ENCODE results near the gene ACADSB. TPM values are rescaled to one million over a fixed set of nuclear protein-coding genes. Genes with fewer than 3 reads are reported as not detected.

Gene ACADSB
- total and polyA plus RNA-seq, 2 experiments from 2014 or later, result 3.7 to 6.5 TPM

- TF ChIP-seq ZNF114 (CRISPR knock-in tag; IDR thresholded peaks at IDR 0.05), result no peak
- TF ChIP-seq NANOG (IDR thresholded peaks at IDR 0.05; ENCODE audit: borderline replicate concordance), result no peak
- TF ChIP-seq JUNB (IDR thresholded peaks at IDR 0.05; ENCODE audit: unreplicated experiment), result no peak
- no peak for TF ChIP-seq ZNF462 (CRISPR knock-in tag; IDR thresholded peaks at IDR 0.05)
- TF ChIP-seq EZH2phosphoT487 (IDR thresholded peaks at IDR 0.05; ENCODE audit: unreplicated experiment), result no peak
Observed at GRCh38 chr10:123009105-123009820, 457 bp downstream of the ACADSB start (continued).

GRCh38 chr10:123011987-123012386 is 3.2 kb downstream of the ACADSB start:
- H3K36me3 ChIP-seq (ENCODE audit: insufficient read depth), result no peaks in the 10 kb centered on the region
- Mint-ChIP-seq H3K4me1 (peaks cover 48% of the 10 kb centered on the region), H3K27me3 (ENCODE audit: insufficient read depth, low read depth, poor library complexity) (peaks cover 42% of the 10 kb centered on the region), H3K27ac (no peak overlapping the region), H3K36me3 (ENCODE audit: low read depth) (peaks cover 38% of the 10 kb centered on the region), H3K4me3 (no peak overlapping the region), H3K9me3 (peaks cover 2% of the 10 kb centered on the region; the same call in 2 of the 3 replicates)
- H3K9me2 ChIP-seq (ENCODE audit: insufficient read depth), result no peaks in the 10 kb centered on the region
- peaks cover 38% of the 10 kb centered on the region for H3K4me1 ChIP-seq (ENCODE audit: insufficient read depth)
- no peak overlapping the region for H3K4me2 ChIP-seq
- no peaks in the 10 kb centered on the region for H4K20me1 ChIP-seq (replicated peaks; ENCODE audit: insufficient read depth)
- H3K27ac ChIP-seq (ENCODE audit: low read depth), result no peak overlapping the region
- peaks cover 16% of the 10 kb centered on the region for H3K79me2 ChIP-seq (replicated peaks; ENCODE audit: insufficient read depth)
- DNase-seq (ENCODE audit: low spot score) (no peak), ATAC-seq (no peak)
- H3K27me3 ChIP-seq (ENCODE audit: insufficient read depth), result peaks cover 31% of the 10 kb centered on the region
- no peak overlapping the region for H3K4me3 ChIP-seq
- H3F3A ChIP-seq (replicated peaks; ENCODE audit: low read depth), result no peaks in the 10 kb centered on the region
- H2AFZ ChIP-seq, result no peak overlapping the region
- TF ChIP-seq CTCF (conservative IDR thresholded peaks at IDR 0.05; ENCODE audit: low read depth in 2 of 2), result no peak
- TF ChIP-seq EZH2phosphoT487 (IDR thresholded peaks at IDR 0.05; ENCODE audit: unreplicated experiment), result no peak
- no peak for TF ChIP-seq EZH2 (IDR thresholded peaks at IDR 0.05; ENCODE audit: low read depth, unreplicated experiment)
- TF ChIP-seq NANOG (IDR thresholded peaks at IDR 0.05; ENCODE audit: borderline replicate concordance), result no peak
